ENCODE measurements around the gene STAC3.
"Not testable (repeated sequence)": the region's sequence is repeated elsewhere in the genome, so short reads cannot be mapped to it uniquely, and the experiment has no call there.

The STAC3 gene

GRCh38 chr12:57250956-57251355 is at the start of gene STAC3:
Gene STAC3 (minus strand): TSS chr12:57251187. CDS start chr12:57249636, 1,551 bp downstream.
- H3K27ac Mint-ChIP-seq: no peak within 1 kb of the TSS
- H3K4me1 Mint-ChIP-seq: peaks cover 7% of the 10 kb centered on the region
- H3K36me3 Mint-ChIP-seq (ENCODE audit: low read depth): no peaks in the 10 kb centered on the region
- DNase-seq: no peak
- ATAC-seq: no peak
- no peak within 1 kb of the TSS for H3K4me3 Mint-ChIP-seq
- H3K9me3 Mint-ChIP-seq: no peaks in the 10 kb centered on the region
- no peaks in the 10 kb centered on the region for H3K27me3 Mint-ChIP-seq

- no peaks in the 10 kb centered on the region for H3K9me3 Mint-ChIP-seq
- H3K27ac Mint-ChIP-seq: no peak overlapping the region
- ATAC-seq: no peak
- H3K4me3 Mint-ChIP-seq: no peak overlapping the region
- H3K36me3 Mint-ChIP-seq (ENCODE audit: low read depth): peaks cover 23% of the 10 kb centered on the region
- H3K4me1 Mint-ChIP-seq: no peaks in the 10 kb centered on the region
- no peak for DNase-seq
- no peaks in the 10 kb centered on the region for H3K27me3 Mint-ChIP-seq
Observed at GRCh38 chr12:57299514-57300016, 48.6 kb upstream of the STAC3 start.

- Mint-ChIP-seq H3K27ac (no peak overlapping the region), H3K36me3 (ENCODE audit: low read depth) (peaks cover 22% of the 10 kb centered on the region)
- no peak for ATAC-seq
Observed at GRCh38 chr12:57296291-57296690, 45.3 kb upstream of the STAC3 start.

GRCh38 chr12:57282073-57282472 is 31.1 kb upstream of the STAC3 start:
- not testable (repeated sequence) for ATAC-seq, H3K9me3 Mint-ChIP-seq, DNase-seq, H3K4me3 Mint-ChIP-seq, H3K27me3 Mint-ChIP-seq, H3K27ac Mint-ChIP-seq
- Mint-ChIP-seq H3K36me3 (ENCODE audit: low read depth) (peaks cover 13% of the 10 kb centered on the region), H3K4me1 (peaks cover 24% of the 10 kb centered on the region)

More at GRCh38 chr12:57296291-57296690, 45.3 kb upstream of the STAC3 start:
- DNase-seq: no peak
- Mint-ChIP-seq H3K9me3 (no peaks in the 10 kb centered on the region), H3K4me3 (no peak overlapping the region), H3K4me1 (no peaks in the 10 kb centered on the region), H3K27me3 (no peaks in the 10 kb centered on the region)

GRCh38 chr12:57280211-57281062 is 29.4 kb upstream of the STAC3 start:
- DNase-seq: peak; percentile 71

GRCh38 chr12:57278465-57279381 is 27.7 kb upstream of the STAC3 start:
- ATAC-seq: no peak
- no peak overlapping the region for H3K4me3 Mint-ChIP-seq
- peaks cover 29% of the 10 kb centered on the region for H3K4me1 Mint-ChIP-seq
- no peak for DNase-seq
- H3K36me3 Mint-ChIP-seq (ENCODE audit: low read depth): peaks cover 27% of the 10 kb centered on the region
- H3K9me3 Mint-ChIP-seq: no peaks in the 10 kb centered on the region
- peak overlapping the region; percentile 2 for H3K27ac Mint-ChIP-seq
- no peaks in the 10 kb centered on the region for H3K27me3 Mint-ChIP-seq

More at GRCh38 chr12:57280211-57281062, 29.4 kb upstream of the STAC3 start:
- peak overlapping the region; percentile 69 for H3K4me3 Mint-ChIP-seq
- peak; percentile 100 for ATAC-seq
- peaks cover 26% of the 10 kb centered on the region for H3K4me1 Mint-ChIP-seq
- H3K27ac Mint-ChIP-seq: peak overlapping the region; percentile 90
- H3K36me3 Mint-ChIP-seq (ENCODE audit: low read depth): peaks cover 20% of the 10 kb centered on the region
- no peaks in the 10 kb centered on the region for H3K27me3 Mint-ChIP-seq
- no peaks in the 10 kb centered on the region for H3K9me3 Mint-ChIP-seq

GRCh38 chr12:57276935-57277563 is 26.1 kb upstream of the STAC3 start:
- Mint-ChIP-seq H3K27ac (no peak overlapping the region), H3K36me3 (ENCODE audit: low read depth) (peaks cover 27% of the 10 kb centered on the region), H3K4me3 (no peak overlapping the region), H3K27me3 (no peaks in the 10 kb centered on the region), H3K4me1 (peaks cover 29% of the 10 kb centered on the region), H3K9me3 (no peaks in the 10 kb centered on the region)
- peak; percentile 32 for DNase-seq
- ATAC-seq: no peak

- H3K4me3 Mint-ChIP-seq, H3K9me3 Mint-ChIP-seq, ATAC-seq, DNase-seq, H3K27me3 Mint-ChIP-seq, H3K27ac Mint-ChIP-seq: not testable (repeated sequence)
- Mint-ChIP-seq H3K4me1 (peaks cover 29% of the 10 kb centered on the region), H3K36me3 (ENCODE audit: low read depth) (peaks cover 27% of the 10 kb centered on the region)
Observed at GRCh38 chr12:57276233-57276632, 25.2 kb upstream of the STAC3 start.

GRCh38 chr12:57273516-57273915 is 22.5 kb upstream of the STAC3 start:
- H3K4me3 Mint-ChIP-seq: no peak overlapping the region
- no peak overlapping the region for H3K27ac Mint-ChIP-seq
- H3K4me1 Mint-ChIP-seq: peaks cover 9% of the 10 kb centered on the region
- H3K27me3 Mint-ChIP-seq: no peaks in the 10 kb centered on the region
- ATAC-seq: no peak
- no peak for DNase-seq
- H3K9me3 Mint-ChIP-seq: no peaks in the 10 kb centered on the region
- peaks cover 26% of the 10 kb centered on the region for H3K36me3 Mint-ChIP-seq (ENCODE audit: low read depth)

- H3K9me3 Mint-ChIP-seq: no peaks in the 10 kb centered on the region
- DNase-seq: no peak
- peaks cover 29% of the 10 kb centered on the region for H3K36me3 Mint-ChIP-seq (ENCODE audit: low read depth)
- no peak for ATAC-seq
- H3K27ac Mint-ChIP-seq: no peak overlapping the region
- peaks cover 16% of the 10 kb centered on the region for H3K4me1 Mint-ChIP-seq
- no peaks in the 10 kb centered on the region for H3K27me3 Mint-ChIP-seq
- H3K4me3 Mint-ChIP-seq: no peak overlapping the region
Observed at GRCh38 chr12:57272337-57273151, 21.6 kb upstream of the STAC3 start.

- no peaks in the 10 kb centered on the region for H3K9me3 Mint-ChIP-seq
- peaks cover 26% of the 10 kb centered on the region for H3K36me3 Mint-ChIP-seq (ENCODE audit: low read depth)
- H3K27me3 Mint-ChIP-seq: no peaks in the 10 kb centered on the region
- no peak overlapping the region for H3K4me3 Mint-ChIP-seq
- DNase-seq (no peak), ATAC-seq (no peak)
- peaks cover 19% of the 10 kb centered on the region for H3K4me1 Mint-ChIP-seq
- H3K27ac Mint-ChIP-seq: peak overlapping the region; percentile 46
Observed at GRCh38 chr12:57270966-57271470, 20.0 kb upstream of the STAC3 start.

GRCh38 chr12:57268264-57268663 is 17.3 kb upstream of the STAC3 start:
- Mint-ChIP-seq H3K27ac (peak overlapping the region; percentile 85), H3K27me3 (no peaks in the 10 kb centered on the region), H3K9me3 (no peaks in the 10 kb centered on the region), H3K4me3 (no peak overlapping the region), H3K4me1 (peaks cover 17% of the 10 kb centered on the region), H3K36me3 (ENCODE audit: low read depth) (peaks cover 19% of the 10 kb centered on the region)
- peak; percentile 20 for DNase-seq
- peak; percentile 91 for ATAC-seq

GRCh38 chr12:57266681-57267080 is 15.7 kb upstream of the STAC3 start:
- peaks cover 17% of the 10 kb centered on the region for H3K4me1 Mint-ChIP-seq
- DNase-seq (no peak), ATAC-seq (no peak)
- no peak overlapping the region for H3K4me3 Mint-ChIP-seq
- no peaks in the 10 kb centered on the region for H3K27me3 Mint-ChIP-seq
- peaks cover 25% of the 10 kb centered on the region for H3K36me3 Mint-ChIP-seq (ENCODE audit: low read depth)
- H3K9me3 Mint-ChIP-seq: no peaks in the 10 kb centered on the region
- H3K27ac Mint-ChIP-seq: peak overlapping the region; percentile 19

Data from activated naive CD8-positive, alpha-beta T cell treated with anti-CD3 and anti-CD28 coated beads, Interleukin-2, amount 50 U/mL, for 24 hours (primary cell).